ENCODE results near the gene CNOT6.
"Not testable (repeated sequence)": the region's sequence is repeated elsewhere in the genome, so short reads cannot be mapped to it uniquely, and the experiment has no call there.

CNOT6 gene

GRCh38 chr5:180521591-180521990, 27.4 kb downstream of the CNOT6 start:
- DNase-seq = no peak

- no peak for DNase-seq
These were observed 28.2 kb downstream of the CNOT6 start for GRCh38 chr5:180522330-180522729.

GRCh38 chr5:180523629-180524466, 29.7 kb downstream of the CNOT6 start:
- no peak for DNase-seq

GRCh38 chr5:180525399-180525798, 31.2 kb downstream of the CNOT6 start:
- DNase-seq = no peak

GRCh38 chr5:180526269-180526668, 32.1 kb downstream of the CNOT6 start:
- DNase-seq = no peak

- no peak for DNase-seq
These were observed 33.5 kb downstream of the CNOT6 start for GRCh38 chr5:180527659-180528058.

GRCh38 chr5:180531036-180531585, 36.9 kb downstream of the CNOT6 start:
- not testable (repeated sequence) for DNase-seq

- no peak for DNase-seq
These were observed 38.1 kb downstream of the CNOT6 start for GRCh38 chr5:180532268-180532667.

- no peak for DNase-seq
These were observed 39.7 kb downstream of the CNOT6 start for GRCh38 chr5:180533845-180534244.

GRCh38 chr5:180535573-180535972, 41.4 kb downstream of the CNOT6 start:
- DNase-seq = no peak

- DNase-seq = no peak
These were observed 46.0 kb downstream of the CNOT6 start for GRCh38 chr5:180540050-180540694.

- no peak for DNase-seq
These were observed 47.5 kb downstream of the CNOT6 start for GRCh38 chr5:180541710-180542109.

GRCh38 chr5:180545248-180545647, 51.1 kb downstream of the CNOT6 start:
- DNase-seq = no peak

- no peak for DNase-seq
These were observed 54.4 kb downstream of the CNOT6 start for GRCh38 chr5:180548563-180548962.

GRCh38 chr5:180553530-180553929, 59.4 kb downstream of the CNOT6 start:
- no peak for DNase-seq

- DNase-seq = no peak
These were observed 61.2 kb downstream of the CNOT6 start for GRCh38 chr5:180555168-180555921.

GRCh38 chr5:180557217-180557809, 63.1 kb downstream of the CNOT6 start:
- no peak for DNase-seq

- DNase-seq = no peak
These were observed 64.1 kb downstream of the CNOT6 start for GRCh38 chr5:180558232-180558631.

GRCh38 chr5:180563994-180564393, 69.8 kb downstream of the CNOT6 start:
- DNase-seq = no peak

GRCh38 chr5:180568914-180569313, 74.7 kb downstream of the CNOT6 start:
- DNase-seq = no peak

- no peak for DNase-seq
These were observed 81.4 kb downstream of the CNOT6 start for GRCh38 chr5:180575571-180575970.

GRCh38 chr5:180580681-180581080, 86.5 kb downstream of the CNOT6 start:
- no peak for DNase-seq

GRCh38 chr5:180583738-180584137, 89.6 kb downstream of the CNOT6 start:
- no peak for DNase-seq
